HG03457 (cell line): ENCODE measurements around the gene CCM2.
A peak's percentile ranks its signal among the peaks of the same experiment; 100 is the strongest.
"Not testable (repeated sequence)": the region's sequence is repeated elsewhere in the genome, so short reads cannot be mapped to it uniquely, and the experiment has no call there.

Experiments
- ATAC-seq: cut with Tn5 transposase; IDR thresholded peaks from one replicate; pipeline ENCODE4 v1.9.1; 2021; ENCODE audit warnings: moderate number of reproducible peaks; ENCODE audit not compliant: unreplicated experiment

The CCM2 gene

GRCh38 chr7:44981035-44981706, 18.8 kb upstream of the CCM2 start:
- no peak for ATAC-seq

- no peak for ATAC-seq
Measured at GRCh38 chr7:44982535-44982923, 17.5 kb upstream of the CCM2 start.

- no peak for ATAC-seq
Measured at GRCh38 chr7:44982970-44983369, 17.0 kb upstream of the CCM2 start.

GRCh38 chr7:44983742-44984477, 16.1 kb upstream of the CCM2 start:
- ATAC-seq = no peak

- ATAC-seq = no peak
Measured at GRCh38 chr7:44984478-44984758, 15.6 kb upstream of the CCM2 start.

- ATAC-seq = no peak
Measured at GRCh38 chr7:44985033-44985695, 14.8 kb upstream of the CCM2 start.

GRCh38 chr7:44985900-44986217, 14.1 kb upstream of the CCM2 start:
- ATAC-seq = no peak

- ATAC-seq = peak; percentile 92
Measured at GRCh38 chr7:44986218-44987053, 13.6 kb upstream of the CCM2 start.

GRCh38 chr7:44987457-44987856, 12.5 kb upstream of the CCM2 start:
- no peak for ATAC-seq

GRCh38 chr7:44987996-44988395, 12.0 kb upstream of the CCM2 start:
- no peak for ATAC-seq

GRCh38 chr7:44988701-44989100, 11.3 kb upstream of the CCM2 start:
- ATAC-seq = no peak

- ATAC-seq = no peak
Measured at GRCh38 chr7:44989132-44989531, 10.9 kb upstream of the CCM2 start.

GRCh38 chr7:44990109-44991023, 9.6 kb upstream of the CCM2 start:
- ATAC-seq = no peak

- not testable (repeated sequence) for ATAC-seq
Measured at GRCh38 chr7:44992004-44992795, 7.8 kb upstream of the CCM2 start.

GRCh38 chr7:44994877-44995554, 5.0 kb upstream of the CCM2 start:
- ATAC-seq = no peak

GRCh38 chr7:44995555-44996493, 4.2 kb upstream of the CCM2 start:
- ATAC-seq = no peak

- no peak for ATAC-seq
Measured at GRCh38 chr7:44998153-44998871, 1.7 kb upstream of the CCM2 start.
